Skin of body (tissue), 2 donors: ENCODE data around the gene EYA2. TPM values are rescaled to one million over a fixed set of nuclear protein-coding genes. Genes with fewer than 3 reads are reported as not detected.
A peak's percentile ranks its signal among the peaks of the same experiment; 100 is the strongest.

Experiments
- DNase-seq: peaks from one replicate; lab custom pipeline; 2025; lab: John Stamatoyannopoulos, UW
- total RNA-seq: library from RNA; depleted of rRNA; stranded (reverse); fragments of >200 nt; gene quantifications from one replicate; pipeline ENCODE4 v1.2.3, GENCODE V29; 2014

EYA2 gene
- total RNA-seq, 1 donor from 2014 or later, result 0.59 TPM

- no peak for DNase-seq
These were observed 140.5 kb downstream of the EYA2 start for GRCh38 chr20:47035026-47035590.

- no peak for DNase-seq
These were observed 141.6 kb downstream of the EYA2 start for GRCh38 chr20:47036091-47036870.

GRCh38 chr20:47038566-47039560 is 144.2 kb downstream of the EYA2 start:
- no peak for DNase-seq

- no peak for DNase-seq
These were observed 146.0 kb downstream of the EYA2 start for GRCh38 chr20:47040506-47041125.

GRCh38 chr20:47041396-47041899 is 146.8 kb downstream of the EYA2 start:
- no peak for DNase-seq

GRCh38 chr20:47042464-47042863 is 147.8 kb downstream of the EYA2 start:
- no peak for DNase-seq

- DNase-seq, result no peak
These were observed 148.4 kb downstream of the EYA2 start for GRCh38 chr20:47043086-47043485.

GRCh38 chr20:47044938-47045337 is 150.3 kb downstream of the EYA2 start:
- DNase-seq, result no peak

GRCh38 chr20:47048054-47048453 is 153.4 kb downstream of the EYA2 start:
- DNase-seq, result no peak

GRCh38 chr20:47049771-47050170 is 155.1 kb downstream of the EYA2 start:
- no peak for DNase-seq

- no peak for DNase-seq
These were observed 156.4 kb downstream of the EYA2 start for GRCh38 chr20:47050996-47051395.

GRCh38 chr20:47051936-47052526 is 157.4 kb downstream of the EYA2 start:
- DNase-seq, result no peak

GRCh38 chr20:47054506-47054905 is 159.9 kb downstream of the EYA2 start:
- no peak for DNase-seq

GRCh38 chr20:47054945-47055344 is 160.3 kb downstream of the EYA2 start:
- DNase-seq, result no peak

GRCh38 chr20:47055699-47056369 is 161.2 kb downstream of the EYA2 start:
- DNase-seq, result peak; percentile 11

GRCh38 chr20:47057661-47058060 is 163.0 kb downstream of the EYA2 start:
- DNase-seq, result no peak

GRCh38 chr20:47058236-47058635 is 163.6 kb downstream of the EYA2 start:
- DNase-seq, result no peak

- no peak for DNase-seq
These were observed 164.9 kb downstream of the EYA2 start for GRCh38 chr20:47059536-47059935.

- DNase-seq, result no peak
These were observed 166.9 kb downstream of the EYA2 start for GRCh38 chr20:47061549-47061948.

- no peak for DNase-seq
These were observed 167.7 kb downstream of the EYA2 start for GRCh38 chr20:47062226-47062890.
